H1 (cell line): ENCODE measurements around the gene LMBR1. TPM values are rescaled to one million over a fixed set of nuclear protein-coding genes. Genes with fewer than 3 reads are reported as not detected.
"Not testable (repeated sequence)": the region's sequence is repeated elsewhere in the genome, so short reads cannot be mapped to it uniquely, and the experiment has no call there.

Source experiments
- CTCF ChIA-PET: fragments of 300-600 bp; sonication (Branson Sonifier 250); formaldehyde crosslinking; loops from one replicate; lab custom pipeline; 2021; ENCODE audit not compliant: partially characterized antibody; lab: Charles Lee
- POLR2A ChIA-PET: fragments of 300-600 bp; sonication (Branson Sonifier 250); formaldehyde crosslinking; loops from one replicate; lab custom pipeline; 2021; ENCODE audit warnings: inconsistent platforms; ENCODE audit not compliant: partially characterized antibody; lab: Charles Lee
- DNase-seq, 2 experiments: peaks; one replicate each; pipeline versions ENCODE4 v3.0.0 to v3.0.0-alpha.2; 2010 to 2022; ENCODE audit warnings: low spot score in 2 of 2, low read depth in 1 of 2, mixed read lengths in 1 of 2
- FAIRE-seq: peaks from 2 replicates; lab custom pipeline; 2011; peaks lifted over from hg19 to GRCh38; lab: Jason Lieb, UNC
- H2AFZ ChIP-seq: 2 replicates; pipeline ENCODE4 v1.8.1; 2012; ENCODE audit warnings: low read length, inconsistent platforms
- H2AK5ac ChIP-seq: 2 replicates; pipeline ENCODE4 v1.6.1; 2013; ENCODE audit warnings: low read depth, low read length
- H2BK120ac ChIP-seq: replicated peaks from 2 replicates; pipeline ENCODE3; 2013; ENCODE audit warnings: low read depth, low read length, inconsistent platforms
- H2BK12ac ChIP-seq: 2 replicates; pipeline ENCODE4 v1.6.1; 2013; ENCODE audit warnings: low read depth, low read length
- H2BK15ac ChIP-seq: 2 replicates; pipeline ENCODE4 v1.6.1; 2013; ENCODE audit warnings: low read length
- H2BK20ac ChIP-seq: 2 replicates; pipeline ENCODE4 v1.6.1; 2013; ENCODE audit warnings: low read length
- H2BK5ac ChIP-seq: 2 replicates; pipeline ENCODE4 v1.6.1; 2013; ENCODE audit warnings: low read depth, low read length
- H3K14ac ChIP-seq: 2 replicates; pipeline ENCODE4 v1.6.1; 2013; ENCODE audit warnings: inconsistent platforms; ENCODE audit not compliant: insufficient read length
- H3K18ac ChIP-seq: 2 replicates; pipeline ENCODE4 v1.6.1; 2013; ENCODE audit warnings: low read length; ENCODE audit errors: extremely low read depth
- H3K23ac ChIP-seq: 2 replicates; pipeline ENCODE4 v1.6.1; 2013; ENCODE audit warnings: inconsistent platforms; ENCODE audit not compliant: insufficient read length
- H3K23me2 ChIP-seq: 2 replicates; pipeline ENCODE4 v1.6.1; 2013; ENCODE audit warnings: low read depth, low read length
- H3K27ac ChIP-seq: 2 replicates; pipeline ENCODE4 v1.6.1; 2011; ENCODE audit warnings: low read depth, low read length, inconsistent platforms
- H3K27me3 ChIP-seq, 4 experiments: replicated peaks in 1 of 4; 1 replicate in 1 of 4; 2 replicates in 3 of 4; pipeline versions ENCODE4 v1.6.1 to v1.8.1; 2011 to 2013; ENCODE audit warnings: low read length in 3 of 4, mild to moderate bottlenecking in 3 of 4, inconsistent platforms in 2 of 4, mixed read lengths in 2 of 4, moderate library complexity in 1 of 4; ENCODE audit not compliant: control insufficient read depth in 3 of 4, insufficient read depth in 3 of 4; ENCODE audit errors: extremely low read depth in 1 of 4
- H3K36me3 ChIP-seq, 4 experiments: 2 replicates each; pipeline versions ENCODE4 v1.6.1 to v1.8.1; 2011 to 2013; ENCODE audit warnings: mild to moderate bottlenecking in 4 of 4, low read length in 3 of 4, moderate library complexity in 2 of 4, control low read depth in 1 of 4, inconsistent platforms in 1 of 4; ENCODE audit not compliant: insufficient read depth in 4 of 4, control insufficient read depth in 2 of 4
- H3K4ac ChIP-seq: replicated peaks from 2 replicates; pipeline ENCODE3; 2013; ENCODE audit warnings: low read length, low read depth, mixed read lengths, inconsistent platforms; ENCODE audit not compliant: insufficient read length
- H3K4me1 ChIP-seq, 4 experiments: replicated peaks in 1 of 4; 1 replicate in 1 of 4; 2 replicates in 3 of 4; pipeline versions ENCODE4 v1.6.1 to v1.8.1; 2011 to 2013; ENCODE audit warnings: low read length in 3 of 4, inconsistent platforms in 2 of 4, mixed read lengths in 1 of 4; ENCODE audit not compliant: insufficient read depth in 4 of 4, control insufficient read depth in 3 of 4
- H3K4me2 ChIP-seq, 2 experiments: 2 replicates each; pipeline versions ENCODE4 v1.6.1 to v1.8.1; 2011 to 2013; ENCODE audit warnings: low read depth in 2 of 2, low read length in 2 of 2, control low read depth in 1 of 2, inconsistent platforms in 1 of 2, mild to moderate bottlenecking in 1 of 2; ENCODE audit not compliant: insufficient read depth in 1 of 2
- H3K4me3 ChIP-seq, 4 experiments: fragments of 200-600, 300-600 bp in 1 of 4; sonication (generic), shearing (Covaris generic), sonication (Bioruptor Twin) in 1 of 4; 2 replicates each; pipeline versions ENCODE4 v1.5.1 to v1.8.1; 2011 to 2016; ENCODE audit warnings: low read length in 4 of 4, low read depth in 3 of 4, control low read depth in 2 of 4, inconsistent platforms in 2 of 4, mild to moderate bottlenecking in 2 of 4, mixed read lengths in 1 of 4, moderate library complexity in 1 of 4; ENCODE audit not compliant: insufficient read depth in 2 of 4; ENCODE audit errors: extremely low read depth in 1 of 4
- H3K56ac ChIP-seq: replicated peaks from 2 replicates; pipeline ENCODE3; 2013; ENCODE audit warnings: low read depth, mild to moderate bottlenecking, mixed read lengths, low read length, inconsistent platforms; ENCODE audit not compliant: insufficient read length
- H3K79me1 ChIP-seq: 2 replicates; pipeline ENCODE4 v1.6.1; 2013; ENCODE audit warnings: low read depth, low read length, control low read depth
- H3K79me2 ChIP-seq, 2 experiments: 2 replicates each; pipeline versions ENCODE4 v1.6.1 to v1.8.1; 2012 to 2013; ENCODE audit warnings: low read length in 2 of 2, mild to moderate bottlenecking in 2 of 2, inconsistent platforms in 1 of 2; ENCODE audit not compliant: insufficient read depth in 2 of 2, control insufficient read depth in 1 of 2
- H3K9ac ChIP-seq, 4 experiments: replicated peaks in 1 of 4; 1 replicate in 1 of 4; 2 replicates in 3 of 4; pipeline versions ENCODE4 v1.6.1 to v1.8.1; 2011 to 2013; ENCODE audit warnings: low read depth in 3 of 4, low read length in 3 of 4, control low read depth in 2 of 4, mild to moderate bottlenecking in 2 of 4, moderate library complexity in 2 of 4, inconsistent platforms in 1 of 4; ENCODE audit errors: extremely low read depth in 1 of 4
- H3K9me3 ChIP-seq, 2 experiments: 2 replicates each; pipeline versions ENCODE4 v1.6.1 to v1.8.1; 2012 to 2013; ENCODE audit warnings: mild to moderate bottlenecking in 2 of 2, moderate library complexity in 2 of 2, control low read depth in 1 of 2, inconsistent platforms in 1 of 2, low read depth in 1 of 2, low read length in 1 of 2, mixed read lengths in 1 of 2; ENCODE audit not compliant: insufficient read depth in 2 of 2
- H4K20me1 ChIP-seq, 2 experiments: replicated peaks in 1 of 2; 2 replicates each; pipeline versions ENCODE3 to v1.8.1; 2011 to 2013; ENCODE audit warnings: inconsistent platforms in 2 of 2, low read length in 2 of 2, mild to moderate bottlenecking in 1 of 2; ENCODE audit not compliant: insufficient read depth in 2 of 2, control insufficient read depth in 1 of 2
- H4K5ac ChIP-seq: 2 replicates; pipeline ENCODE4 v1.6.1; 2013; ENCODE audit warnings: low read length, low read depth, mixed read lengths, inconsistent platforms; ENCODE audit not compliant: insufficient read length
- H4K8ac ChIP-seq: 2 replicates; pipeline ENCODE4 v1.8.0; 2013; ENCODE audit warnings: mild to moderate bottlenecking, moderate library complexity, low read length, inconsistent platforms; ENCODE audit not compliant: insufficient read depth; ENCODE audit errors: extremely low read depth
- H4K91ac ChIP-seq: replicated peaks from 2 replicates; pipeline ENCODE3; 2013; ENCODE audit warnings: low read length, mixed read lengths, inconsistent platforms; ENCODE audit not compliant: insufficient read length
- ASH2L ChIP-seq: fragments of 200-600, 300-600 bp; sonication (generic); IDR thresholded peaks from one replicate; pipeline ENCODE4 v1.7.1; 2017; ENCODE audit warnings: low read length
- CEBPB ChIP-seq: IDR thresholded peaks from 2 replicates; pipeline ENCODE4 v1.6.1; 2012; ENCODE audit warnings: low read depth, low read length
- GABPA ChIP-seq: IDR thresholded peaks from 2 replicates; pipeline ENCODE4 v1.6.1; 2011; ENCODE audit warnings: mild to moderate bottlenecking, low read length, moderate library complexity, borderline replicate concordance; ENCODE audit not compliant: insufficient read depth
- NRF1 ChIP-seq: IDR thresholded peaks from 2 replicates; pipeline ENCODE4 v1.6.1; 2011; ENCODE audit warnings: mild to moderate bottlenecking, low read depth, low read length, improper control_type of control experiment
- TAF7 ChIP-seq: optimal IDR thresholded peaks from 2 replicates; pipeline ENCODE3; 2011; ENCODE audit warnings: low read depth, mild to moderate bottlenecking, inconsistent platforms, low read length, moderate library complexity, borderline replicate concordance
- USF2 ChIP-seq: IDR thresholded peaks from 2 replicates; pipeline ENCODE4 v1.6.1; 2011; ENCODE audit warnings: low read length, improper control_type of control experiment
- WGBS, 2 experiments: shearing (Covaris generic) in 1 of 2; methylation state at CpG; one replicate each; pipeline versions ENCODE4 v1.1.6 to v1.1.7; 2013 to 2015; ENCODE audit warnings: low lambda C conversion rate in 2 of 2, mixed read lengths in 2 of 2, inconsistent platforms in 1 of 2, low coverage in 1 of 2, missing lambda C conversion rate in 1 of 2; ENCODE audit not compliant: insufficient replicate concordance in 2 of 2, insufficient coverage in 1 of 2, insufficient read length in 1 of 2; ENCODE audit errors: extremely low coverage in 1 of 2, missing lambda C conversion rate in 1 of 2; 5-methylcytosine and 5-hydroxymethylcytosine counted together
- polyA plus RNA-seq, 7 experiments: library from polyadenylated mRNA; depleted of rRNA in 3 of 7; stranded (reverse) in 5 of 7; unstranded in 2 of 7; fragments of >200 nt in 5 of 7; fragments of 200-250 nt in 2 of 7; gene quantifications; 1 replicate in 5 of 7; 2 replicates in 1 of 7; 4 replicates in 1 of 7; pipeline versions ENCODE4 v1.2.1 to v1.2.3, GENCODE V29; 2011 to 2013; ENCODE audit warnings: missing spikeins in 2 of 7, mixed read lengths in 2 of 7
- total RNA-seq: library from RNA; stranded (reverse); fragmentation: NEBNext Ultra II Directional; extraction: Animal tissue kit (Norgen Biotek cat#: 25700); gene quantifications from 2 replicates; pipeline ENCODE4 v1.2.1, GENCODE V29; 2021

The LMBR1 gene
- total and polyA plus RNA-seq, 2 of the 8 experiments (the other 6 are each of a cell fraction or from before 2014, with no cell fraction given), result 15.1 to 70.4 TPM

- TF ChIP-seq CEBPB, result no peak
- no peak for TF ChIP-seq USF2
- TF ChIP-seq TAF7, result no peak
- no peak for TF ChIP-seq ASH2L
- TF ChIP-seq GABPA, result no peak
- TF ChIP-seq NRF1, result no peak
Observed at GRCh38 chr7:156865493-156865892, 27.5 kb downstream of the LMBR1 start (continued).

GRCh38 chr7:156862022-156862421 lies 31.0 kb downstream of the LMBR1 start:
- H3K23me2 ChIP-seq, H3K27ac ChIP-seq, H2BK15ac ChIP-seq, H3K14ac ChIP-seq, H4K8ac ChIP-seq, H3K79me1 ChIP-seq, H3K56ac ChIP-seq, H4K91ac ChIP-seq, H4K5ac ChIP-seq, H4K20me1 ChIP-seq, H3K27me3 ChIP-seq, H2AK5ac ChIP-seq, FAIRE-seq, H3K23ac ChIP-seq, H3K4me3 ChIP-seq, H2AFZ ChIP-seq, POLR2A ChIA-PET, DNase-seq, H3K4me2 ChIP-seq, H3K18ac ChIP-seq, H3K4ac ChIP-seq, H2BK120ac ChIP-seq, H2BK5ac ChIP-seq, H2BK20ac ChIP-seq, H2BK12ac ChIP-seq, H3K9ac ChIP-seq, H3K4me1 ChIP-seq, CTCF ChIA-PET: not testable (repeated sequence)
- H3K9me3 ChIP-seq, result peaks cover 21 to 29% of the 10 kb centered on the region in 2 experiments
- 87% methylated on average over 2 of the region's 2 CpGs; no CpG with 5 or more reads in 1 of the 2 experiments for WGBS, 2 experiments
- peaks cover 0 to 30% (median 9%) of the 10 kb centered on the region in 4 experiments; a peak in 4 of 8 replicates for H3K36me3 ChIP-seq
- peaks cover 0 to 70% of the 10 kb centered on the region in 2 experiments; a peak in 3 of 4 replicates for H3K79me2 ChIP-seq
